ENCODE measurements around the gene CAMKMT.
"Not testable (repeated sequence)": the region's sequence is repeated elsewhere in the genome, so short reads cannot be mapped to it uniquely, and the experiment has no call there.

The CAMKMT gene

GRCh38 chr2:44377486-44377885 is 15.7 kb downstream of the CAMKMT start:
- no peak overlapping the region for H3K27ac ChIP-seq
- H3K27me3 ChIP-seq (replicated peaks), result no peaks in the 10 kb centered on the region
- no peak for DNase-seq
- in situ Hi-C loops (cut with HindIII; ENCODE audit: low pct_ligation_motif_present, low sequenced_read_pairs), result no loop called here
- no peak for TF ChIP-seq CTCF (IDR thresholded peaks at IDR 0.05; ENCODE audit: low read depth, low read length, missing control alignments)
- H3K4me3 ChIP-seq (ENCODE audit: low read depth, low read length), result no peak overlapping the region
- no peaks in the 10 kb centered on the region for H3K36me3 ChIP-seq (replicated peaks)

GRCh38 chr2:44385226-44385625 is 23.5 kb downstream of the CAMKMT start:
- in situ Hi-C loops (cut with HindIII; ENCODE audit: low pct_ligation_motif_present, low sequenced_read_pairs); DNase-seq; H3K36me3 ChIP-seq (replicated peaks); H3K27me3 ChIP-seq (replicated peaks); H3K4me3 ChIP-seq (ENCODE audit: low read depth, low read length); H3K27ac ChIP-seq: not testable (repeated sequence)

- Histone ChIP-seq H3K27me3 (replicated peaks) (no peaks in the 10 kb centered on the region), H3K27ac (no peak overlapping the region), H3K4me3 (ENCODE audit: low read depth, low read length) (no peak overlapping the region), H3K36me3 (replicated peaks) (no peaks in the 10 kb centered on the region)
- TF ChIP-seq CTCF (IDR thresholded peaks at IDR 0.05; ENCODE audit: low read depth, low read length, missing control alignments), result no peak
- in situ Hi-C loops (cut with HindIII; ENCODE audit: low pct_ligation_motif_present, low sequenced_read_pairs), result no loop called here
- DNase-seq, result no peak
These were observed 27.1 kb downstream of the CAMKMT start for GRCh38 chr2:44388877-44389276.

GRCh38 chr2:44389895-44390294 is 28.1 kb downstream of the CAMKMT start:
- no peak for DNase-seq

GRCh38 chr2:44392338-44392943 is 30.7 kb downstream of the CAMKMT start:
- no peak overlapping the region for H3K4me3 ChIP-seq (ENCODE audit: low read depth, low read length)
- in situ Hi-C loops (cut with HindIII; ENCODE audit: low pct_ligation_motif_present, low sequenced_read_pairs), result no loop called here
- no peak overlapping the region for H3K27ac ChIP-seq
- DNase-seq, result peak; percentile 49
- H3K36me3 ChIP-seq (replicated peaks), result no peaks in the 10 kb centered on the region
- peak; percentile 50 for TF ChIP-seq CTCF (IDR thresholded peaks at IDR 0.05; ENCODE audit: low read depth, low read length, missing control alignments)
- no peaks in the 10 kb centered on the region for H3K27me3 ChIP-seq (replicated peaks)

More at GRCh38 chr2:44389895-44390294, 28.1 kb downstream of the CAMKMT start:
- no peaks in the 10 kb centered on the region for H3K36me3 ChIP-seq (replicated peaks)
- no peak for TF ChIP-seq CTCF (IDR thresholded peaks at IDR 0.05; ENCODE audit: low read depth, low read length, missing control alignments)
- H3K27ac ChIP-seq, result no peak overlapping the region
- in situ Hi-C loops (cut with HindIII; ENCODE audit: low pct_ligation_motif_present, low sequenced_read_pairs), result no loop called here
- H3K27me3 ChIP-seq (replicated peaks), result no peaks in the 10 kb centered on the region
- no peak overlapping the region for H3K4me3 ChIP-seq (ENCODE audit: low read depth, low read length)

- TF ChIP-seq CTCF (IDR thresholded peaks at IDR 0.05; ENCODE audit: low read depth, low read length, missing control alignments), result no peak
- no peak overlapping the region for H3K27ac ChIP-seq
- DNase-seq, result no peak
- in situ Hi-C loops (cut with HindIII; ENCODE audit: low pct_ligation_motif_present, low sequenced_read_pairs), result no loop called here
- H3K36me3 ChIP-seq (replicated peaks), result no peaks in the 10 kb centered on the region
- no peaks in the 10 kb centered on the region for H3K27me3 ChIP-seq (replicated peaks)
- no peak overlapping the region for H3K4me3 ChIP-seq (ENCODE audit: low read depth, low read length)
These were observed 35.9 kb downstream of the CAMKMT start for GRCh38 chr2:44397447-44398175.

Measured in brain microvascular endothelial cell (primary cell).